NT2/D1 (cell line): ENCODE results near the gene KIF2A.

ENCODE experiments used
- SUZ12 ChIP-seq: IDR thresholded peaks from 2 replicates; pipeline ENCODE4 v1.6.1; 2011; ENCODE audit not compliant: insufficient read length, insufficient read depth; ENCODE audit errors: extremely low read depth
- YY1 ChIP-seq: IDR thresholded peaks from 2 replicates; pipeline ENCODE4 v1.6.1; 2011; ENCODE audit not compliant: insufficient read length, insufficient read depth

DNA sequence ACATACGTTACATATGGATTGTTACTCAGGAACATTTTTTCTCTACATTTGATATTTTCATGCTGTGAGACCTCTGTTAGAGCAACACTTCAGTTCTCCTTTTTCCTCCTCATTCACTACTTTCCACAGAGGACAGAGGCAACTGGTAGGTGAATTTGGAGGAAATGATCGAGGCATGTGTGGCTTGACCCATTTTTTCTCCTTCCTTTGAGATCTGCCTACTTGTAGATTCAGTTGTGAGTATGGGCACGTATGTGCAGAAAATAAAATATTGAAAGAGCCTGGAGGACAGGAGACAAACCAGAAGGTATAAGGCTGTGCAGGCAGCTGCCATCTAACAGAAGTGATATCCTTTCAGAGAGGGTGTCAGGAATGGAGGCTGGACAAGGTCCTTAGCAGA is 19.2 kb upstream of the KIF2A start:
- TF ChIP-seq YY1 (no peak), SUZ12 (no peak)
